Measurements from ENCODE around the gene MOSMO. TPM values are rescaled to one million over a fixed set of nuclear protein-coding genes. Genes with fewer than 3 reads are reported as not detected.
"Not testable (repeated sequence)": the region's sequence is repeated elsewhere in the genome, so short reads cannot be mapped to it uniquely, and the experiment has no call there.

MOSMO gene
- total RNA-seq, 1 donor from 2014 or later: 18.6 TPM

- no peak for DNase-seq (ENCODE audit: low spot score)
Measured at GRCh38 chr16:22091721-22092120, 83.8 kb downstream of the MOSMO start.

GRCh38 chr16:22092143-22092933 lies 84.4 kb downstream of the MOSMO start, which contains the start of gene VWA3A:
Gene VWA3A (plus strand): TSS chr16:22092541. CDS start chr16:22092638, 97 bp downstream.
- no peak for DNase-seq (ENCODE audit: low spot score)

GRCh38 chr16:22093331-22093730 lies 85.4 kb downstream of the MOSMO start:
- DNase-seq (ENCODE audit: low spot score): no peak

GRCh38 chr16:22093996-22094395 lies 86.1 kb downstream of the MOSMO start:
- DNase-seq (ENCODE audit: low spot score): no peak

GRCh38 chr16:22098405-22099255 lies 90.7 kb downstream of the MOSMO start:
- DNase-seq (ENCODE audit: low spot score): no peak

GRCh38 chr16:22099256-22099975 lies 91.5 kb downstream of the MOSMO start:
- no peak for DNase-seq (ENCODE audit: low spot score)

GRCh38 chr16:22103441-22103840 lies 95.5 kb downstream of the MOSMO start:
- no peak for DNase-seq (ENCODE audit: low spot score)

GRCh38 chr16:22109258-22109898 lies 101.5 kb downstream of the MOSMO start:
- DNase-seq (ENCODE audit: low spot score): no peak

- DNase-seq (ENCODE audit: low spot score): not testable (repeated sequence)
Measured at GRCh38 chr16:22111629-22112028, 103.7 kb downstream of the MOSMO start.

- no peak for DNase-seq (ENCODE audit: low spot score)
Measured at GRCh38 chr16:22116095-22116700, 108.3 kb downstream of the MOSMO start.

- DNase-seq (ENCODE audit: low spot score): no peak
Measured at GRCh38 chr16:22117609-22118008, 109.7 kb downstream of the MOSMO start.

GRCh38 chr16:22120440-22120839 lies 112.5 kb downstream of the MOSMO start:
- no peak for DNase-seq (ENCODE audit: low spot score)

- no peak for DNase-seq (ENCODE audit: low spot score)
Measured at GRCh38 chr16:22122239-22122638, 114.3 kb downstream of the MOSMO start.

GRCh38 chr16:22123146-22123545 lies 115.2 kb downstream of the MOSMO start:
- DNase-seq (ENCODE audit: low spot score): no peak

GRCh38 chr16:22123759-22124490 lies 116.0 kb downstream of the MOSMO start:
- no peak for DNase-seq (ENCODE audit: low spot score)

GRCh38 chr16:22124583-22125284 lies 116.8 kb downstream of the MOSMO start:
- no peak for DNase-seq (ENCODE audit: low spot score)

- no peak for DNase-seq (ENCODE audit: low spot score)
Measured at GRCh38 chr16:22126037-22126558, 118.2 kb downstream of the MOSMO start.

GRCh38 chr16:22128537-22128936 lies 120.6 kb downstream of the MOSMO start:
- DNase-seq (ENCODE audit: low spot score): not testable (repeated sequence)

GRCh38 chr16:22130528-22130927 lies 122.6 kb downstream of the MOSMO start:
- DNase-seq (ENCODE audit: low spot score): no peak
